Measurements from ENCODE around the gene MYLK4.

Gene MYLK4

GRCh38 chr6:2622671-2623070 lies 128.1 kb downstream of the MYLK4 start:
- no peak for DNase-seq

DNA sequence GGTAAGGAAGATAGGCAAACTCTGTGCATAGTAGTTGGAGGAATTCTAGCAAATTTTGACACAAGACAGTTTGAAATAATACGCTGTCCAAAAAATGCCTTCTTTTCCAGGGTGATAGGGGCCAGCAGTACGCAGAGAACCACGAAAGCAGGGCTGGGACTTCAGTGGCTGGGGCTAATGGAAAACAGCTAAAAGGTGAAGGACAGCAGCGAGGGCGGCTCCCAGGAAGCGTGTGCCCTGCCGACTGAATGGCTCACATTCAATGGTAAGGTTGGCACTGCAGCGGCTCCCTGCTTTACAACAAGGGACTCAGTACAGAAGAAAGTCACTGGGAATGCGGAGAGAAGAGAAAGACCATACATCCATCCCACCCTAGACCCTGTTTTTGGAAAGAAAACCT lies 131.1 kb downstream of the MYLK4 start:
- no peak for DNase-seq

- DNase-seq: no peak
These were observed 133.0 kb downstream of the MYLK4 start for GRCh38 chr6:2617729-2618128.

- DNase-seq: no peak
These were observed 133.9 kb downstream of the MYLK4 start for GRCh38 chr6:2616811-2617210.

GRCh38 chr6:2615251-2615650 lies 135.5 kb downstream of the MYLK4 start:
- DNase-seq: no peak

DNA sequence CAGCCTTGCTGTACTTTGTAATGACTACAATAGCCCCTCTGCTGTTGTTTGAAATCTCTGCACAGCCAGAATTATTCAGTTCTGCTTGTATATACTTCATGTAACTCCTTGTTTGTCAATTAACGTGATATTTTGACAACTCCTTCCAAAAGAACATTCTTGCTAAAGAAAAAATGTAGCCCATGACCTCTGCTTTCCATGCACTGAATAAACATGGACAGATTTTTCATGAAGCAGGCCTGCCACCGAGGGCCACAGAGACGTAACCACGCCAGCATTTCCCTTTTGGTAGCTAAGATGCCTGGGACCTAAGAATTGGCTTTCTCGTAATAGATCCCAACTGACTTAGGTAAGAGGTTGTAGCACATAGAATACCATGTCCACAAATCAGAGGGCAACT lies 135.9 kb downstream of the MYLK4 start:
- no peak for DNase-seq

GRCh38 chr6:2614155-2614554 lies 136.6 kb downstream of the MYLK4 start:
- DNase-seq: no peak
